ENCODE results near the gene GALNT18. TPM values are rescaled to one million over a fixed set of nuclear protein-coding genes. Genes with fewer than 3 reads are reported as not detected.

GALNT18 gene
- total RNA-seq, 1 donor from 2014 or later, result 46.4 TPM

DNA sequence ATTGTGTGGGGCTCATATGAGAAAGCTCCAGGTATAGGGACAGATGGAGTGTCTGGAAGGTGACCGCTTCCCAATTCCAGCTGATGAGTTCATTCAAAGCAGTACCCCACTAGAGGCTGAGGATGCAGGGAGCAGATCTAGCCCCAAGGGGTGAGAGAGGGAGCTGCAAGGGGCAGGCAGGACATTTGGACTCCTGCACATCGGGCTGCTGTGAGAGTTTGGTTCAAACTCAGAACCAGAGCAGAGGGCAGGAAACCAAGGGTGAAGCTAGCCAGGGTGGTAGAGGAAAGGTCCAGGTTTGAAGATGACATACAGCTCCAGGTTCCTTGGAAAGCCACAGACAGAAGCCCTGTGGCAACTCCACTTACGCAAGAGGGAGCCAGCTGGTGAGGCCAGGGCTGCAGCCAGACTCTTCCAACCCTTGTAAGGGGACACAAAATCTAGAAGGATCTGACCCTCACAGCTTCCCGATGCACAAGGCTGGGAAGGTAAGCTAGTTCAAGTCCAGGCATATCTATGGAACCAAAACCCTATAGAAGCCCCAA is 270.7 kb downstream of the GALNT18 start:
- no peak overlapping the region for H3K27ac ChIP-seq
- ATAC-seq (no peak), DNase-seq (no peak)
- H3K4me3 ChIP-seq, result no peak overlapping the region
- TF ChIP-seq, protein P1, sequence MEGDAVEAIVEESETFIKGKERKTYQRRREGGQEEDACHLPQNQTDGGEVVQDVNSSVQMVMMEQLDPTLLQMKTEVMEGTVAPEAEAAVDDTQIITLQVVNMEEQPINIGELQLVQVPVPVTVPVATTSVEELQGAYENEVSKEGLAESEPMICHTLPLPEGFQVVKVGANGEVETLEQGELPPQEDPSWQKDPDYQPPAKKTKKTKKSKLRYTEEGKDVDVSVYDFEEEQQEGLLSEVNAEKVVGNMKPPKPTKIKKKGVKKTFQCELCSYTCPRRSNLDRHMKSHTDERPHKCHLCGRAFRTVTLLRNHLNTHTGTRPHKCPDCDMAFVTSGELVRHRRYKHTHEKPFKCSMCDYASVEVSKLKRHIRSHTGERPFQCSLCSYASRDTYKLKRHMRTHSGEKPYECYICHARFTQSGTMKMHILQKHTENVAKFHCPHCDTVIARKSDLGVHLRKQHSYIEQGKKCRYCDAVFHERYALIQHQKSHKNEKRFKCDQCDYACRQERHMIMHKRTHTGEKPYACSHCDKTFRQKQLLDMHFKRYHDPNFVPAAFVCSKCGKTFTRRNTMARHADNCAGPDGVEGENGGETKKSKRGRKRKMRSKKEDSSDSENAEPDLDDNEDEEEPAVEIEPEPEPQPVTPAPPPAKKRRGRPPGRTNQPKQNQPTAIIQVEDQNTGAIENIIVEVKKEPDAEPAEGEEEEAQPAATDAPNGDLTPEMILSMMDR (IDR thresholded peaks at IDR 0.05), result no peak
- H3K4me1 ChIP-seq, result peaks cover 40% of the 10 kb centered on the region
- intact Hi-C loops (cut with DNase I), result no loop called here
- H3K27me3 ChIP-seq (ENCODE audit: low read depth), result no peaks in the 10 kb centered on the region
- no peaks in the 10 kb centered on the region for H3K36me3 ChIP-seq
- no peaks in the 10 kb centered on the region for H3K9me3 ChIP-seq

- no peaks in the 10 kb centered on the region for H3K36me3 ChIP-seq
- TF ChIP-seq, protein P1 (IDR thresholded peaks at IDR 0.05), result no peak
- intact Hi-C loops (cut with DNase I), result no loop called here
- no peaks in the 10 kb centered on the region for H3K27me3 ChIP-seq (ENCODE audit: low read depth)
- H3K4me1 ChIP-seq, result peaks cover 40% of the 10 kb centered on the region
- no peaks in the 10 kb centered on the region for H3K9me3 ChIP-seq
- ATAC-seq, result peak; percentile 6 to 48
- H3K4me3 ChIP-seq, result no peak overlapping the region
- no peak for DNase-seq
- no peak overlapping the region for H3K27ac ChIP-seq
These were observed 271.9 kb downstream of the GALNT18 start for GRCh38 chr11:11349870-11350337.

DNA sequence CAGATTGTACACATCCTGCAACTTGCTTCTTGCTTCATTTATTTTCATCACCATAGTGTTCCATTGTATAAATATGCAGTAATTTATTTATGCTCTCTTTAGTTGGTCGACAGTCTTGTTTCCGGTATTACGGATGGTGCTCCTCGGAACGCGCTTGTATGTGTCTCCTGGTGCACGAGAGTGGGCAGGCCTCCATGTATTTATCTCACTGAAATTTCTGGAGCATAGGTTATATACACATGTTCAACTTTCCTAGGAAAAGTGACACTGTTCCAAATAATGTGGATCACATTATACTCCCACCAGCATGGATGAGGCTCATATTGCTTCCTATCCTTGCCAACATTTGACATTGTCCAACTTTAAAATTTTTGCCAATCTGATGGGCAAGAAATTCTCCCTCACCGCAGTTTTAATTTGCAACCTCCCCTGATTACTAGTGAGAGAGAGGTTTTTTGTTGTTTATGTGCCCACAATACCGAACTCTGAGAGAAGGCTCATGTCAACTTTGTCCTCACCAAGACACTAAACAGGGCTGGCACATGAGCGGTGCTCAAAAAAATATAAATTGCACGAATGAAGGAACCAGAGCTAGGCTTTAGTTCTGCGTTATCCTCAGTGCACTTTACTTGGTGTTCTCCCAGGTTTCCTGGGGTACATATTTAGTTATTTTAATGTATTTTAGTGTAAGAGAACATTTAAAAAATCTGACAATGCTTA is 272.5 kb downstream of the GALNT18 start:
- Histone ChIP-seq H3K27me3 (ENCODE audit: low read depth) (no peaks in the 10 kb centered on the region), H3K27ac (no peak overlapping the region), H3K36me3 (no peaks in the 10 kb centered on the region), H3K4me1 (peaks cover 40% of the 10 kb centered on the region), H3K9me3 (no peaks in the 10 kb centered on the region), H3K4me3 (no peak overlapping the region)
- no peak for DNase-seq
- no peak for ATAC-seq
- intact Hi-C loops (cut with DNase I), result no loop called here
- TF ChIP-seq, protein P1 (IDR thresholded peaks at IDR 0.05), result no peak

DNA sequence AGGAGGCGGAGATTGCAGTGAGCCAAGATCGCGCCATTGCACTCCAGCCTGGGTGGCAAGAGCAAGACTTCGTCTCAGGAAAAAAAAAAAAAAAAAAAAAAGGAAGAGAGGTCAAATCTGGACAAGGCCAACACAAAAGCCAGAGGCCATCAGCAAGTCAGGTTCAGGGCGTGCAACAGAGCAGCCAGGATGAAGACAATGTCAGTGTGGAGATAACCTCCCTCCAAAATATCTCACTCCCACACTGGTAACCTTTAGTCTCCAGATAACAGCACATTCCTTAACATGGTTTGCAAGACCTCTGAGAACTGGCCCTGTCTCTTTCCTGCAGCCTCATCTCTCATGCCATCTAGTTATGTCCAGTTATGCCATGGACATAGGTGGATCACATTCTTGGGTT is 273.5 kb downstream of the GALNT18 start:
- DNase-seq (no peak), ATAC-seq (no peak)
- no peaks in the 10 kb centered on the region for H3K27me3 ChIP-seq (ENCODE audit: low read depth)
- intact Hi-C loops (cut with DNase I), result no loop called here
- H3K9me3 ChIP-seq, result no peaks in the 10 kb centered on the region
- H3K4me3 ChIP-seq, result no peak overlapping the region
- TF ChIP-seq, protein P1 (IDR thresholded peaks at IDR 0.05), result no peak
- peaks cover 40% of the 10 kb centered on the region for H3K4me1 ChIP-seq
- no peak overlapping the region for H3K27ac ChIP-seq
- no peaks in the 10 kb centered on the region for H3K36me3 ChIP-seq

DNA sequence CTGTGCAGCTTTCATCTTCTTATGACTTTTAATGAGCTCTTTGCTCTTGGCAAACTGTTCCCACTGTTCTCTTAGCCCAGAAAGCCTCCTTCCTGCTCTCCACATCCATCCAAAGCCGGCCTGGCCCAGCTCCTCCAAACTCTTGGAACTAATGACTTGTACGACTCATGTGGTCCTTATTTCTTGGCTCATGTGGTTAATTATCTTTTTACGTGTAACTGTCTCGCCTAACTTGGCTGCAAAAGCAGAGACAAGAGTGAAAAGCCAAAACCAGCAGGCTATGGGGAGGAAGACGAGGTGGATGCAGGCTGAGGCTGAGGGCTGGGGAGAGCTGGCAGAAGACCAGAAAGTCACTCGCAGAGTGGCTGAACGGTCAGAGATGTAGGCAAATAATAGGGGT is 274.2 kb downstream of the GALNT18 start:
- H3K4me3 ChIP-seq, result no peak overlapping the region
- no peaks in the 10 kb centered on the region for H3K27me3 ChIP-seq (ENCODE audit: low read depth)
- no peak for DNase-seq
- TF ChIP-seq, protein P1 (IDR thresholded peaks at IDR 0.05), result no peak
- H3K36me3 ChIP-seq, result no peaks in the 10 kb centered on the region
- H3K4me1 ChIP-seq, result peaks cover 40% of the 10 kb centered on the region
- ATAC-seq, result no peak
- no peaks in the 10 kb centered on the region for H3K9me3 ChIP-seq
- H3K27ac ChIP-seq, result no peak overlapping the region
- intact Hi-C loops (cut with DNase I), result no loop called here
